ENCODE measurements around the gene PAQR6. TPM values are rescaled to one million over a fixed set of nuclear protein-coding genes. Genes with fewer than 3 reads are reported as not detected.

PAQR6 gene
- total RNA-seq, 1 donor from 2014 or later, result 21.5 TPM

- H3K27me3 Mint-ChIP-seq, result no peaks in the 10 kb centered on the region
- DNase-seq (ENCODE audit: low spot score, unreplicated experiment), result no peak
Observed at GRCh38 chr1:156284112-156284511, 36.3 kb upstream of the PAQR6 start, which contains the start of gene TMEM79. Gene TMEM79, plus strand, starts transcription at chr1:156284325. Its CDS starts 902 bp downstream, at chr1:156285227.

GRCh38 chr1:156283521-156283920, 35.7 kb upstream of the PAQR6 start:
- Mint-ChIP-seq H3K4me3 (ENCODE audit: low read depth) (peak overlapping the region; percentile 88), H3K4me1 (ENCODE audit: low read depth) (peaks cover 28% of the 10 kb centered on the region), H3K9me3 (ENCODE audit: low read depth) (no peaks in the 10 kb centered on the region), H3K27me3 (no peaks in the 10 kb centered on the region), H3K27ac (peak overlapping the region; percentile 96), H3K36me3 (ENCODE audit: insufficient read depth) (peaks cover under 1% of the 10 kb centered on the region)
- no peak for DNase-seq (ENCODE audit: low spot score, unreplicated experiment)
- TF ChIP-seq CTCF (IDR thresholded peaks at IDR 0.05; ENCODE audit: unreplicated experiment), result no peak

More at GRCh38 chr1:156284112-156284511, 36.3 kb upstream of the PAQR6 start, which contains the start of gene TMEM79:
- H3K4me1 Mint-ChIP-seq (ENCODE audit: low read depth), result peaks cover 28% of the 10 kb centered on the region
- peaks cover 1% of the 10 kb centered on the region for H3K36me3 Mint-ChIP-seq (ENCODE audit: insufficient read depth)
- no peaks in the 10 kb centered on the region for H3K9me3 Mint-ChIP-seq (ENCODE audit: low read depth)
- peak within 1 kb of the TSS; percentile 88 for H3K4me3 Mint-ChIP-seq (ENCODE audit: low read depth)
- TF ChIP-seq CTCF (IDR thresholded peaks at IDR 0.05; ENCODE audit: unreplicated experiment), result no peak
- peak within 1 kb of the TSS; percentile 96 for H3K27ac Mint-ChIP-seq

DNA sequence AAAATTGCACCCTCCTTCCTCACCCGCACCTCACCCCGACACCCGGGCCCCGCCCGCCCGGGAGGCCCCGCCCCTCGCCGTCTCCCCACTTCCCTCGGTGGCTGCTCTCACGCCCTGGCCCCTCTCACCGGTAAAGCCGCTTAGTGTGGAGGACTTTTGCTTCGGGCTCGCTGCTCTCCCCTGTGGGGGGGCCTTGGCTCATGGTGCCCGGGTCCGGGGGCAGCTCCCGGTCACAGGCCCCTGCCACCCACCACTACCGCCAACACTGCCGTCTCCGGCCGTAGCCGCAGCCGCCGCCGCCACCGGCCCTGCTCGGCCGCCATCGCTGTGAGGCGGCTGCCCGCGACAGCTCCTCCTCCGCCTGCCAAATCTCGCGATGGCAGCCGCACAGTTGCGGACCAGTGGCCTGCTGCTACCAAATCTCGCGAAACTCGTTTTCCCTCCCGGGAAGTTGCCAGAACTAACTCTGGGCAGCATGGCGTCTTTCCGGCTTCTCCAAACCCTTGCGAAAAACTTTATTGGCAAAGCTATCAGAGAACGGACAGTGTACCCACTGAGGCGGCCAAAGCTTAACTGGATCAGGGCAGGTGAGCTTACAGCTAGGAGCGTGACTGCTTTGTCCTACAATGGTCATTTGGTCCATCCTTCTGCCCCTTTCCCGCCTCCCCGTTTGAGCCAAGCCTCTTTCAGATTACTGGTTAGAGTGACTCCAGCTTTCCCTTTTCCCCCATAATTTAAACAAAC, 34.8 kb upstream of the PAQR6 start, which contains the start of gene SMG5:
TSS of gene SMG5 (minus strand) at position 347 of the 744 bp plus-strand sequence. CDS start at position 202, 145 bp downstream.
- H3K27me3 Mint-ChIP-seq, result no peaks in the 10 kb centered on the region
- no peak for TF ChIP-seq CTCF (IDR thresholded peaks at IDR 0.05; ENCODE audit: unreplicated experiment)
- H3K4me3 Mint-ChIP-seq (ENCODE audit: low read depth), result peak within 1 kb of the TSS; percentile 88
- peak; percentile 93 for DNase-seq (ENCODE audit: low spot score, unreplicated experiment)
- H3K4me1 Mint-ChIP-seq (ENCODE audit: low read depth), result peaks cover 28% of the 10 kb centered on the region
- no peaks in the 10 kb centered on the region for H3K9me3 Mint-ChIP-seq (ENCODE audit: low read depth)
- peaks cover 5% of the 10 kb centered on the region for H3K36me3 Mint-ChIP-seq (ENCODE audit: insufficient read depth)
- peak within 1 kb of the TSS; percentile 96 for H3K27ac Mint-ChIP-seq

- Mint-ChIP-seq H3K4me1 (ENCODE audit: low read depth) (peaks cover 28% of the 10 kb centered on the region), H3K4me3 (ENCODE audit: low read depth) (peak overlapping the region; percentile 88), H3K36me3 (ENCODE audit: insufficient read depth) (peaks cover 5% of the 10 kb centered on the region), H3K27ac (peak overlapping the region; percentile 96), H3K27me3 (no peaks in the 10 kb centered on the region), H3K9me3 (ENCODE audit: low read depth) (no peaks in the 10 kb centered on the region)
- DNase-seq (ENCODE audit: low spot score, unreplicated experiment), result no peak
- no peak for TF ChIP-seq CTCF (IDR thresholded peaks at IDR 0.05; ENCODE audit: unreplicated experiment)
Observed at GRCh38 chr1:156281693-156282478, 34.0 kb upstream of the PAQR6 start.

DNA sequence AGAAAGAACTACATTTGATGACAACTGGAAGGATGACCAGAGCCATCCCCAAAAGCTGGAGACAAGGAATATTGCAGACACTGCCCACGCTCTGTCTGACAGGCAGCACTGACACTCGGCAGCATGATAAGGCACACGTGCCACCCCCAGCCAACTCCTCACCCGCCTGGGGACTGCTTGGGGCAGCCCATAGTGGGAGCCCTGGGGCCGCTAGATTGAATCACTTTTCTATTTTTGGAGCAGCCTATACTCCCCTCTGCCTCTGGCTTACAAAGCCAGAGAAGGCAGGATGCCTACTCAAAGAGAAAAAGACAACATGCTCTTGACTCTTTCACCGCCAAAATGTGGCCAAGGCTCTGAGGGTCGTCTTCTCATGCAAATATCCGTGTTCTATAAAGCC, 33.4 kb upstream of the PAQR6 start:
- Mint-ChIP-seq H3K27me3 (no peaks in the 10 kb centered on the region), H3K4me1 (ENCODE audit: low read depth) (peaks cover 28% of the 10 kb centered on the region), H3K9me3 (ENCODE audit: low read depth) (no peaks in the 10 kb centered on the region), H3K36me3 (ENCODE audit: insufficient read depth) (peaks cover 9% of the 10 kb centered on the region), H3K4me3 (ENCODE audit: low read depth) (peak overlapping the region; percentile 88), H3K27ac (peak overlapping the region; percentile 96)
- DNase-seq (ENCODE audit: low spot score, unreplicated experiment), result no peak
- TF ChIP-seq CTCF (IDR thresholded peaks at IDR 0.05; ENCODE audit: unreplicated experiment), result no peak
